Neural cell (in vitro differentiated cells): ENCODE measurements around the gene ABHD2.

ENCODE experiments used
- CTCF ChIP-seq: fragments of 450-650 bp; IDR thresholded peaks from 2 replicates; pipeline ENCODE4 v1.5.1; 2014; ENCODE audit warnings: antibody characterized with exemption, mild to moderate bottlenecking, moderate library complexity; ENCODE audit not compliant: poor library complexity, severe bottlenecking
- EZH2 ChIP-seq: fragments of 200-600, 300-800 bp; shearing (Covaris generic), sonication (generic); IDR thresholded peaks from 2 replicates; pipeline ENCODE4 v1.6.1; 2014; ENCODE audit warnings: antibody characterized with exemption, low read length, borderline replicate concordance, mild to moderate bottlenecking; ENCODE audit not compliant: insufficient read depth, poor library complexity, severe bottlenecking
- POLR2AphosphoS5 ChIP-seq: IDR thresholded peaks from 2 replicates; pipeline ENCODE4 v1.6.1; 2012
- RAD21 ChIP-seq: fragments of 450-650 bp; conservative IDR thresholded peaks from 2 replicates; pipeline ENCODE4 v1.6.1; 2014; ENCODE audit warnings: antibody characterized with exemption, mild to moderate bottlenecking, moderate library complexity
- SMC3 ChIP-seq: fragments of 450-650 bp; conservative IDR thresholded peaks from 2 replicates; pipeline ENCODE4 v1.6.1; 2014; ENCODE audit warnings: antibody characterized with exemption, mild to moderate bottlenecking, moderate library complexity; ENCODE audit not compliant: poor library complexity

GRCh38 chr15:89177116-89177515 lies 88.9 kb downstream of the ABHD2 start:
- TF ChIP-seq CTCF, result no peak
- no peak for TF ChIP-seq POLR2AphosphoS5
- TF ChIP-seq RAD21, result no peak
- TF ChIP-seq EZH2, result no peak
- no peak for TF ChIP-seq SMC3
